22Rv1 (cell line): ENCODE measurements around the gene RIT1.
"Not testable (repeated sequence)": the region's sequence is repeated elsewhere in the genome, so short reads cannot be mapped to it uniquely, and the experiment has no call there.

ENCODE experiments used
- CTCF ChIP-seq: fragments of 450-650 bp; IDR thresholded peaks from 2 replicates; pipeline ENCODE4 v1.5.1; 2017; ENCODE audit warnings: mild to moderate bottlenecking
- ZFX ChIP-seq: fragments of 450-650 bp; IDR thresholded peaks from 2 replicates; pipeline ENCODE4 v1.6.1; 2017; ENCODE audit warnings: antibody characterized with exemption, borderline replicate concordance

DNA sequence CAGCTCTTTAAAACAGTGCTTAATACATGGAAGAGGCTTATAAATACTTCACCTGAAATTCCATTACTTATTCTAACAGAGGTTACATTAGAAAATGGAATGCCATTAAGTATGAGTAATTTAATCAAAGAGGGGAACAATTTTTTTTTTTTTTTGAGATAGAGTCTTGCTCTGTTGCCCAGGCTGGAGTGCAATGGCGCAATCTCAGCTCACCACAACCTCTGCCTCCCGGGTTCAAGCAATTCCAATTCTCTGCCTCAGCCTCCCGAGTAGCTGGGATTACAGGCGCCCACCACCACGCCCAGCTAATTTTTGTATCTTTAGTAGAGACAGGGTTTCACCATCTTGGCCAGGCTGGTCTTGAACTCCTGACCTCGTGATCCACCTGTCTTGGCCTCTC, 15.5 kb downstream of the RIT1 start:
- not testable (repeated sequence) for TF ChIP-seq CTCF, ZFX
